A673 (cell line): Measurements from ENCODE around the gene GPER1.

Source experiments
- CTCF ChIP-seq: fragments of 300-800, 200-600 bp; sonication (generic); conservative IDR thresholded peaks from 2 replicates; pipeline ENCODE4 v1.5.1; 2017; ENCODE audit warnings: low read depth, mild to moderate bottlenecking, antibody characterized with exemption, low read length, moderate library complexity, mixed read lengths
- EZH2 ChIP-seq: fragments of 200-600 bp; sonication (generic); IDR thresholded peaks from 2 replicates; pipeline ENCODE4 v1.6.1; 2017; ENCODE audit warnings: borderline replicate concordance, low read depth, mild to moderate bottlenecking, mixed read lengths, antibody characterized with exemption, low read length; ENCODE audit not compliant: poor library complexity, severe bottlenecking

- TF ChIP-seq CTCF (no peak), EZH2 (no peak)
Measured at GRCh38 chr7:1076184-1077072, 11.5 kb upstream of the GPER1 start.
